Measurements from ENCODE around the gene KCNH8.

- TF ChIP-seq CTCF (IDR thresholded peaks at IDR 0.05) (no peak), POLR2AphosphoS5 (IDR thresholded peaks at IDR 0.05) (no peak), POLR2A (IDR thresholded peaks at IDR 0.05) (no peak)
These were observed 35.3 kb downstream of the KCNH8 start for GRCh38 chr3:19183584-19183983.
